Measurements from ENCODE around the gene GATAD2B.
"Not testable (repeated sequence)": the region's sequence is repeated elsewhere in the genome, so short reads cannot be mapped to it uniquely, and the experiment has no call there.

The GATAD2B gene

DNA sequence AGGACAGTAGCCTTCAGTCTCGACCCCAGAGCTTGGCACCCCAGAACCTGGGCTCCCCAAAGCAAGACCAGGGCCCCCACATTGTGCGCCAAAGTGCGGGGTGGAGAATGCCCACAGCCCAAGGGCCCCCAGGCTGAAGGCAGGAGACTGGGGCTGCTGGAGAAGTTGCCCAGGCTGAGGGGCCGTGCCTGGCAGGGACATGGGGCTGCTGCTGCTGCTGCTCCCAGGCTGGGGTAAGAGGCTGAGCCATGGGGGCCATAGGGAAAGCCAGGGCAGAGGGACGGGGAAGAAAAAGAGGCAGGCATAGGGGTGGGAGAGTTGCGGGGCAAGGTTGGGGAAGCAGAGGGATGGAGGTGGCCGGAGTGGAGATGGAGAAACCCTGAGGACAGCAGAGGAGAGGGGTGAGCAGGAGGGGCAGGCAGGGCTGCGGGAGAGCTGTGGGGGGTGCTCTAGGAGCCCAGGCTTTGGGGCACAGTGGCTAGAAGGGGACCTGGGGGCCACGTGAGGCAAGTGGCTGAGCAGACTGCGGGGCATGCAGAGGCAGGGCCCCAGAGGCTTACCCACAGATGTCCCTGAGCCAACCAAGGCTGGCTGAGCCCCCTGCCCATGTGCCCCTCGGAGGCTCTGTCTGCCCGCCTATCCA is 128.7 kb downstream of the GATAD2B start:
- DNase-seq: no peak

GRCh38 chr1:153793261-153793972 is 129.4 kb downstream of the GATAD2B start:
- DNase-seq: no peak

- no peak for DNase-seq
Measured at GRCh38 chr1:153792631-153793041, 130.1 kb downstream of the GATAD2B start.

GRCh38 chr1:153791648-153792253 is 131.0 kb downstream of the GATAD2B start:
- no peak for DNase-seq

DNA sequence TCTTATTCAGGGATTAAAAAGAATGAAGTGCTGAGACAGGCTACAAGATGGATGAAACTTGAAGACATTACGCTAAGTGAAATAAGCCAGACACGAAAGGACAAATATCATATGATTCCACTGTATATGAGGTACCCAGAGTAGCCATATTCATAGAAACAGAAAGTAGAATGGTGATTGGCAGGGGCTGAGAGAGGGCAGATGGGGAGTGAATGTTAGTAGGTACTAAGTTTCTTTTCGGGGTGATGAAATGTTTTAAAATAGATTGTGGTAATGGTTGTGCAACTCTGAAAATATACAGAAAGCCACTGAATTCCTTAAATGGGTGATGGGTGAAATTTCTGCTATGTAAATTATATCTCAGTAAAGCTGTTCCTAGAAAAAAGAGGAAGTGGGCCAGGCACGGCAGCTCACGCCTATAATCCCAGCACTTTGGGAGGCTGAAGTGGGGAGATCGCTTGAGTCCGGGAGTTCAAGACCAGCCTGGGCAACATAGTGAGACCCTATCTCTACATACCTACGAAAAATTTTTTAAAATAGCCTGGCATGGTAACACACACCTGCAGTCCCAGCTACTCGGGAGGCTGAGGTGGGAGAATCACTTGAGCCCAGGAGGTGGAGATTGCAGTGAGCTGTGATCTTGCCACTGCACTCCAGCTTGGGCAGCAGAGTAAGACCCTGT is 131.7 kb downstream of the GATAD2B start:
- peak; percentile 76 for DNase-seq

DNA sequence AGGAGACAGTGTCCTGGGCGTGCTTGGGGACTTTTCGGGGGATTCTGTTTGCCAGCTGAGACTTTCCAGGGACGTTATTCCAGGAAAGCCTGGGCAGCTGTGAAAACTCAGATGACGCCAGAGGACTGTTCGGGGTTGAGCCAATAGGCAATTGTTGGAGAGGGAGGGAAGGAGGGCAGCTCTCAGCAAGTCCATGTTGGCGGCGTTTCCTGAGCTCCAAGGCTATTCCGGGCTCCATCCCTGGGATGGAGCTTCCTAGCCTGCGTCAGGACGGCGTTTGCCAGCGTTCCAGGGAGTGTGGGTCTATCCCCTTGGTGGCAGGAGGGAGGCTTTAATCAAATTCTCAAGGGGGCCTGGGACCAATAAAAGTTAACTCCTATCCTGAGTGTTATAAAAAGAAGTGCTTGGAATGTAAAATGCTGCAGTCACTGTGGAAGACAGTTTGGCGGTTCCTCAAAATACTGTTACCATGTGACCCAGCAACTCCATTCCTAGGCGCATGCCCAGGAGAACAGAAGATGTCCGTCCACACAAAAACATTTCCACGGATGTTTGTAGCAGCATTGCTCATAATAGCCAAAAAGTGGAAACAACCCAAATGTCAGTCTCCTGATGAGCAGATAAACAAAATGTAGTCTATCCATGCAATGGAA is 132.3 kb downstream of the GATAD2B start:
- no peak for DNase-seq

DNA sequence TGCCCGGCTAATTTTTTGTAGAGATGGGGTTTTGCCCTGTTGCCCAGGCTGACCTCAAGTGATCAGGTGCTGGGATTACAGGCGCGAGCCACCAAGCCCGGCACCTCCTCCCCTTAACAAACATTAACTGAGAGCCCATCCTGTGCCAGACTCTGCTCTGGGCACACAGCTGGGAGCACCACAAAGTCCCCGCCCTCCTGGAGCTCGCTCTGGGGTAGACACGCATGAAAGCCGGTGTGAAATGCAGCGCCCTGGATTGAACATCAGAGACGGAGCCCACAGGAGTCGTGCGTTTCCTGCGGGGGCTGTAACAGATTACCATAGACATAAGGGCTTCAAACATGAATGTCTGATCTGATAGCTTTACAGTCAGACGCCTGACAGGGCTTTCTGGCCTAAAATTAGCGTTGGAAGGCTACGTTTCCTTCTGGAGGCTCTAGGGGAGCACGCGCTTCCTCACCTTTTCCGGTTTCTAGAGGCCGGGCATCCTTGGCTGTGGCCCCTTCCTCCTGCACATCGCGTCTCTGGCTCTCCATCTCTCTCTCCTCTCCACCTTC is 133.2 kb downstream of the GATAD2B start:
- no peak for DNase-seq

GRCh38 chr1:153786038-153786790 is 136.6 kb downstream of the GATAD2B start:
- no peak for DNase-seq

DNA sequence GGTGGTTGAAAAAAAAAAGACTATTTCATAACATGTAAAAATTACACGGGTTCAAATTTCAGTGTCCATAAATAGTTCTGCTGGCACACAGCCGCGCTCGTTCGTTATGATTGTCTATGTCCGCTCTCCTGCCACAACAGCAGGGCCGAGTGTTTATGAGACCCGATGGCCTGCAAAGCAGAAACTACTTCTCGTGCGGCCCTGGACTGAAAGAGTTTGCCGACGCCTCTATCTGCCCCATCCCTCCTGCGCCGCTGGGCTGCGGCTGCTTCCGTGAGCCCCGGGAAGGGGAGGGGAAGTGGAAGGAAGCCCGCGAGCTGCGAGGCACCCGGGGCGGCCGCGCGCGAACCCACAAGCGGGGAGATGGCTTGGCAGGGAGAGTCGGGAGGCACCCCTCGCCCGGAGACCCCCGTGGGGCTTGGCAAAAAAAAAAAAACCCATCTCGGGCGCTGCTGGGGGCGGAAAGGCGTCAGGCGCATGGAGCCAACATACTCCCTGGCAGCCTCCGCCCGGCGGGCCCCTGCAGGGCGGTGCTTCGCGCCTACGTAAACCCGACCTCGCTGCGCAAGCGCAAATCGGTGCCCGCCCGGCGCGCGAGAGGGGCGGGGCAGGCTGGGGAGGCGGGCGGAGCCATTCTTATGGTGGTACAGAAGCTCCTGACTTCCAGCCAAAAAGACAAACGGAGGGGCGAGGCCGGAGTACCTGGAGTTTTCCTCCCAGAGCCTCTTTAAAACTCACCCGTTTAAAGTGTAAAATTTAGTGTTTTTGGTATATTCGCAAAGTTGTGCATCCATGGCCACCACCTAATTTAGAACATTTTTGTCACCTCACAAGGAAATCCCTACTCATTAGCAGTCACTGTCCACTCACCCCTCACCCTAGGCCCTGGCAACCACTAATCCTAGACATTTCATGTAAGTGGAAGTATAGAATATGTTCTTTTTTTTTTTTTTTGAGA is 139.3 kb downstream of the GATAD2B start:
- peak; percentile 83 for DNase-seq

DNA sequence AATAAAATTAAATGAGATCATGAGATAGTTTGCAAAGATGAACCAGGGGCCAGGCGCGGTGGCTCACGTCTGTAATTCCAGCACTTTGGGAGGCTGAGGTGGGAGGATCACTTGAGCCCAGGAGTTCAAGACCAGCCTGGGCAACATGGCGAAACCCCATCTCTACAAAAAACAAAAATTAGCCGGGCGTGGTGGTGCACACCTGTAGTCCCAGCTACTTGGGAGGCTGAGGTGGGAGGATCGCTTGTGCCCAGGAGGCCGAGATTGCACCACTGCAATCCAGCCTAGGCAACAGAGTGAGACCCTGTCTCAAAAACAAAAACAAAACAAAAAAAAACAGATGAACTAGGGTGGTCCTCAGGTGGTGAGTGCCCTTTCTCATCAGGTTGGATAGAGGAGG is 140.1 kb downstream of the GATAD2B start:
- not testable (repeated sequence) for DNase-seq

DNA sequence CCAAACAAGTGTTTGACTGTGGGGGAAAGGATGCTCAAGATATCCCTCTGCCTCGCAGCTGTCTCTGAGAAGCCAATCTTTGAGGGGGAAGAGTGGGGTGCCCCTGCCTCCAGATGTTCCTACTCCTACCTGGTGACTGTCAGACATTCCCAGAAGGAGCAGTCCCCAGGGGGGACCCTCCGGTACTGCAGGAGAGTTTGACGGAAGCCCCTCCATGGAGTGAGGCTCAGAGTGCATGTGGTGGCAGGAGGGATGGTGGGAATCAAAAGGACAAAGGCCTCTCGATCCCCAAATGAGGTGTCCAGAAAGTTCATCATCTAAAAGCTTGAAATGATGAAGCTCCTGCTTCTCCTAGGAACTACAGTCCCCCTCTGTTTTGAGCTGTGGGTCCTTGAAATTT is 142.2 kb downstream of the GATAD2B start:
- no peak for DNase-seq

DNA sequence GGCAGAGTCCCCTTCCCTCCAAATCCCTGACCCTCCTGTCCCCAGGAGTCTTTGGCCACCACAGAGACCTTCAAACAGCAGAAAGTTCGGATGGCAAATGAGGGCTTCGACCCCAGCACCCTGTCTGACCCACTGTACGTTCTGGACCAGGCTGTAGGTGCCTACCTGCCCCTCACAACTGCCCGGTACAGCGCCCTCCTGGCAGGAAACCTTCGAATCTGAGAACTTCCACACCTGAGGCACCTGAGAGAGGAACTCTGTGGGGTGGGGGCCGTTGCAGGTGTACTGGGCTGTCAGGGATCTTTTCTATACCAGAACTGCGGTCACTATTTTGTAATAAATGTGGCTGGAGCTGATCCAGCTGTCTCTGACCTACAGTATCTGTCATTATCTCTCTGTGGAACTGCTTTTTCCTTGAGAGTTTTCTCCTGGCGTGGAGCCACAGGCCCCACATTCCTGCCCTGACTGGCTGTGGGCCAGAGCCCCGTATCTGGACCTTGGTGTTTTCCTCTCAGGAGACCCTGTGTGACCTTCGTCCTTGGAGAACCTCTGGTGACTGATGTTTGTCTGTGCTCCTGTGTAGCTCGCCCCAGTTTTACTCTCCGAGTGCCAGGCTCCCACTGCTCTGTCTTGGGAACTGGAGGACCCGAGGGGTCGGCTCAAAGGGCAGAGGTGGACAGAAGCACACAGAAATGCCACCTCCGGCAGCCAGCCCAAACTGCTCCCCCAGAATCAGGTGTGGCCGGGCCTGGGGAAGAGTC is 142.8 kb downstream of the GATAD2B start:
- DNase-seq: no peak

- no peak for DNase-seq
Measured at GRCh38 chr1:153778824-153779519, 143.8 kb downstream of the GATAD2B start.

DNA sequence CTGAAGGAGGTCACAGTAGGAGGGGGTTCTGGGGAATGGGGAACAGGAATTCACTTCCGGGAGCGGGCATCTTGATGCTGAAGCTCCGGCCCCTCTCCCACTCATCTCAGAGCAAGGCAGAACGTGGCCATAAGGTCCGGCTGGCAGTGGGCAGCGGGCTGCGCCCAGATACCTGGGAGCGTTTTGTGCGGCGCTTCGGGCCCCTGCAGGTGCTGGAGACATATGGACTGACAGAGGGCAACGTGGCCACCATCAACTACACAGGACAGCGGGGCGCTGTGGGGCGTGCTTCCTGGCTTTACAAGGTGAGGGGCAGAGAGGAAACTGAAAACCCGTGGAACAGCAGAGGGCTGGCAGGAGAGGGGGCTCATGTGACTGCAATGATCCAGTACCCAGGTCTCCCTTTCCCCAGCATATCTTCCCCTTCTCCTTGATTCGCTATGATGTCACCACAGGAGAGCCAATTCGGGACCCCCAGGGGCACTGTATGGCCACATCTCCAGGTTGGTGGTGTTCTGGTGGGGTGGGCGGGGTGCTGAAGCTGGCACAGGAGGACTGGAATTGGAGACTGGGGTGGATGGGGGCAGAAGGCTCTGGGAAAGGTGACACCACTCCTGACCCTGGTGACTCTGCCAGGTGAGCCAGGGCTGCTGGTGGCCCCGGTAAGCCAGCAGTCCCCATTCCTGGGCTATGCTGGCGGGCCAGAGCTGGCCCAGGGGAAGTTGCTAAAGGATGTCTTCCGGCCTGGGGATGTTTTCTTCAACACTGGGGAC is 144.5 kb downstream of the GATAD2B start:
- no peak for DNase-seq

- no peak for DNase-seq
Measured at GRCh38 chr1:153777648-153778047, 145.1 kb downstream of the GATAD2B start.

- DNase-seq: no peak
Measured at GRCh38 chr1:153776845-153777370, 145.9 kb downstream of the GATAD2B start.

DNA sequence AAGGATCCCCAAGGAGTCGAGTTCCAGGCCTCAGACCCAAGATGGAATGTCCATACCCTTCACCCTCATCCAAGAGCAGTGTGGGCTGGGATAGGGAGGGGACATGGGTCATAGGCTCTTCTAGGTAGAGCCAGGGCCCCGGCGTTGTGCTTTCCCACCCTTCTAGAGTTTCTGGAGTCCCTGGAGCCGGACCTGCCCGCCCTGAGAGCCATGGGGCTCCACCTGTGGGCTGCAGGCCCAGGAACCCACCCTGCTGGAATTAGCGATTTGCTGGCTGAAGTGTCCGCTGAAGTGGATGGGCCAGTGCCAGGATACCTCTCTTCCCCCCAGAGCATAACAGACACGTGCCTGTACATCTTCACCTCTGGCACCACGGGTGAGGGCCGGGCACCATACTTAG is 146.4 kb downstream of the GATAD2B start:
- DNase-seq: no peak
